GM21717 (cell line): ENCODE measurements around the gene NCAM1.

Source experiments
- ATAC-seq: cut with Tn5 transposase; IDR thresholded peaks from one replicate; pipeline ENCODE4 v1.9.1; 2021; ENCODE audit warnings: mild to moderate bottlenecking, moderate library complexity; ENCODE audit not compliant: unreplicated experiment

NCAM1 gene

GRCh38 chr11:113245216-113245615 is 284.0 kb downstream of the NCAM1 start:
- ATAC-seq, result no peak

GRCh38 chr11:113247221-113247620 is 286.0 kb downstream of the NCAM1 start:
- ATAC-seq, result no peak

GRCh38 chr11:113247966-113248365 is 286.7 kb downstream of the NCAM1 start:
- ATAC-seq, result no peak

- no peak for ATAC-seq
These were observed 287.7 kb downstream of the NCAM1 start for GRCh38 chr11:113248702-113249490.

GRCh38 chr11:113249491-113249763 is 288.2 kb downstream of the NCAM1 start:
- ATAC-seq, result no peak

- no peak for ATAC-seq
These were observed 288.6 kb downstream of the NCAM1 start for GRCh38 chr11:113249786-113250185.

- ATAC-seq, result no peak
These were observed 290.1 kb downstream of the NCAM1 start for GRCh38 chr11:113251281-113251680.

GRCh38 chr11:113253406-113253805 is 292.2 kb downstream of the NCAM1 start:
- no peak for ATAC-seq

- ATAC-seq, result no peak
These were observed 293.9 kb downstream of the NCAM1 start for GRCh38 chr11:113255096-113255495.

- ATAC-seq, result no peak
These were observed 294.5 kb downstream of the NCAM1 start for GRCh38 chr11:113255741-113256140.

- no peak for ATAC-seq
These were observed 295.4 kb downstream of the NCAM1 start for GRCh38 chr11:113256431-113257202.

- no peak for ATAC-seq
These were observed 298.8 kb downstream of the NCAM1 start for GRCh38 chr11:113260096-113260425.

- ATAC-seq, result no peak
These were observed 299.3 kb downstream of the NCAM1 start for GRCh38 chr11:113260541-113260940.

- no peak for ATAC-seq
These were observed 300.7 kb downstream of the NCAM1 start for GRCh38 chr11:113261709-113262475.

GRCh38 chr11:113262594-113262993 is 301.4 kb downstream of the NCAM1 start:
- no peak for ATAC-seq

GRCh38 chr11:113263458-113264259 is 302.4 kb downstream of the NCAM1 start:
- no peak for ATAC-seq

GRCh38 chr11:113265362-113265761 is 304.1 kb downstream of the NCAM1 start:
- ATAC-seq, result no peak

GRCh38 chr11:113267493-113267892 is 306.3 kb downstream of the NCAM1 start:
- ATAC-seq, result no peak

- no peak for ATAC-seq
These were observed 307.9 kb downstream of the NCAM1 start for GRCh38 chr11:113269096-113269495.

GRCh38 chr11:113269636-113270035 is 308.4 kb downstream of the NCAM1 start:
- no peak for ATAC-seq

GRCh38 chr11:113270080-113270479 is 308.9 kb downstream of the NCAM1 start:
- no peak for ATAC-seq
